HCT116 (cell line): Measurements from ENCODE around the gene FBXO17. TPM values are rescaled to one million over a fixed set of nuclear protein-coding genes. Genes with fewer than 3 reads are reported as not detected.

Experiments used
- ATAC-seq: fragments of 200-7000 bp; cut with Tn5 transposase; 2 replicates; pipeline ENCODE4 v1.9.1; 2020; ENCODE audit warnings: mild to moderate bottlenecking, moderate library complexity
- BruUV-seq: library from RNA; stranded (reverse); fragments of 400-500 nt; replicated peaks from 2 replicates; lab custom pipeline; 2021; lab: Mats Ljungman, UMichigan
- CTCF ChIA-PET: fragments of 300-600 bp; sonication (Branson Sonifier 250); formaldehyde crosslinking; loops from one replicate; lab custom pipeline; 2021; ENCODE audit warnings: antibody characterized with exemption; lab: Charles Lee
- POLR2A ChIA-PET: fragments of 300-600, 350-600 bp; sonication (Branson Sonifier 250); formaldehyde crosslinking; loops from one replicate; lab custom pipeline; 2021; ENCODE audit warnings: antibody characterized with exemption; lab: Charles Lee
- RAD21 ChIA-PET, 2 experiments: fragments of 300-600 bp; sonication (Branson Sonifier 250); formaldehyde crosslinking; loops; one replicate each; lab custom pipeline; 2023; ENCODE audit warnings: low total read pairs in 2 of 2; ENCODE audit not compliant: uncharacterized antibody in 2 of 2, unreplicated experiment in 2 of 2, low non-redundant PET in 1 of 2; lab: Charles Lee
- DNase-seq: peaks from one replicate; pipeline ENCODE4 v3.0.0-alpha.2; 2010; ENCODE audit warnings: low read depth, low spot score
- H2AFZ ChIP-seq: fragments of 200-600 bp; shearing (Covaris generic), sonication (generic); 2 replicates; pipeline ENCODE4 v1.6.1; 2017; ENCODE audit warnings: low read depth, mixed run types, mixed read lengths, antibody characterized with exemption, low read length; ENCODE audit not compliant: poor library complexity, severe bottlenecking
- H3K27ac ChIP-seq: 2 replicates; pipeline ENCODE4 v1.5.1; 2012; ENCODE audit warnings: low read depth, low read length
- H3K27me3 ChIP-seq: fragments of 200-600 bp; sonication (generic); 2 replicates; pipeline ENCODE4 v1.6.1; 2016; ENCODE audit warnings: mixed run types, low read length, mixed read lengths; ENCODE audit not compliant: insufficient read depth
- H3K36me3 ChIP-seq, 2 experiments: fragments of 200-500 bp in 1 of 2; fragments of 200-600 bp in 1 of 2; sonication (Bioruptor generic) in 1 of 2; sonication (generic) in 1 of 2; 2 replicates each; pipeline versions ENCODE4 v1.5.1 to v1.6.1; 2014 to 2016; ENCODE audit warnings: low read length in 2 of 2, inconsistent platforms in 1 of 2, mixed read lengths in 1 of 2, mixed run types in 1 of 2; ENCODE audit not compliant: insufficient read depth in 2 of 2, control insufficient read depth in 1 of 2
- H3K4me1 ChIP-seq, 2 experiments: fragments of 200-600 bp in 1 of 2; sonication (generic) in 1 of 2; 2 replicates each; pipeline versions ENCODE4 v1.5.1 to v1.6.1; 2012 to 2017; ENCODE audit warnings: low read length in 2 of 2, inconsistent platforms in 1 of 2, mild to moderate bottlenecking in 1 of 2, mixed read lengths in 1 of 2, mixed run types in 1 of 2, moderate library complexity in 1 of 2; ENCODE audit not compliant: insufficient read depth in 2 of 2, control insufficient read depth in 1 of 2
- H3K4me2 ChIP-seq: fragments of 200-600 bp; sonication (generic); 2 replicates; pipeline ENCODE4 v1.6.1; 2017; ENCODE audit warnings: mixed run types, low read length, mixed read lengths
- H3K4me3 ChIP-seq, 2 experiments: fragments of 200-600 bp in 1 of 2; sonication (generic) in 1 of 2; replicated peaks in 1 of 2; 2 replicates each; pipeline ENCODE4 v1.5.1; 2011 to 2016; ENCODE audit warnings: low read length in 2 of 2, control low read depth in 1 of 2, low read depth in 1 of 2, mild to moderate bottlenecking in 1 of 2, mixed read lengths in 1 of 2, mixed run types in 1 of 2
- H3K79me2 ChIP-seq: fragments of 200-600 bp; sonication (generic); 2 replicates; pipeline ENCODE4 v1.6.1; 2017; ENCODE audit warnings: mild to moderate bottlenecking, mixed run types, low read length, moderate library complexity, mixed read lengths; ENCODE audit not compliant: insufficient read depth
- H3K9ac ChIP-seq: fragments of 200-600 bp; sonication (generic); 2 replicates; pipeline ENCODE4 v1.6.1; 2016; ENCODE audit warnings: low read length, mixed read lengths
- H3K9me2 ChIP-seq: fragments of 200-600 bp; sonication (generic), shearing (Covaris generic); 2 replicates; pipeline ENCODE4 v1.6.1; 2017; ENCODE audit warnings: mixed run types, mild to moderate bottlenecking, moderate library complexity; ENCODE audit not compliant: insufficient read depth
- H3K9me3 ChIP-seq, 2 experiments: fragments of 200-500 bp in 1 of 2; fragments of 200-600 bp in 1 of 2; sonication (Bioruptor generic) in 1 of 2; sonication (generic) in 1 of 2; 2 replicates each; pipeline ENCODE4 v1.6.1; 2014 to 2017; ENCODE audit warnings: low read length in 2 of 2, mixed read lengths in 2 of 2, inconsistent platforms in 1 of 2, low read depth in 1 of 2, mild to moderate bottlenecking in 1 of 2, mixed run types in 1 of 2, moderate library complexity in 1 of 2; ENCODE audit not compliant: control insufficient read depth in 1 of 2, insufficient read depth in 1 of 2
- H4K20me1 ChIP-seq: fragments of 200-600 bp; sonication (generic), shearing (Covaris generic); 2 replicates; pipeline ENCODE4 v1.6.1; 2017; ENCODE audit warnings: mixed run types, mild to moderate bottlenecking, moderate library complexity; ENCODE audit not compliant: insufficient read depth
- CTCF ChIP-seq, 3 experiments: fragments of 200-600 bp in 1 of 3; sonication (generic) in 1 of 3; IDR thresholded peaks in 2 of 3; conservative IDR thresholded peaks in 1 of 3; 2 replicates each; pipeline ENCODE4 v1.5.1; 2012 to 2017; ENCODE audit warnings: low read depth in 2 of 3, low read length in 2 of 3, antibody characterized with exemption in 1 of 3, borderline replicate concordance in 1 of 3, control low read depth in 1 of 3, mild to moderate bottlenecking in 1 of 3, mixed read lengths in 1 of 3, mixed run types in 1 of 3, moderate library complexity in 1 of 3; ENCODE audit not compliant: insufficient read depth in 1 of 3
- EGR1 ChIP-seq: IDR thresholded peaks from 2 replicates; pipeline ENCODE4 v1.6.1; 2012; ENCODE audit warnings: low read depth
- EZH2phosphoT487 ChIP-seq: fragments of 200-600 bp; IDR thresholded peaks from 2 replicates; pipeline ENCODE4 v1.6.1; 2018; ENCODE audit warnings: antibody characterized with exemption, borderline replicate concordance
- FOSL1 ChIP-seq: IDR thresholded peaks from 2 replicates; pipeline ENCODE4 v1.6.1; 2012; ENCODE audit warnings: low read depth
- MAX ChIP-seq: IDR thresholded peaks from 2 replicates; pipeline ENCODE4 v1.6.1; 2012
- POLR2A ChIP-seq: IDR thresholded peaks from 2 replicates; pipeline ENCODE4 v1.7.0; 2011; ENCODE audit warnings: borderline replicate concordance; ENCODE audit not compliant: insufficient read depth, insufficient read length; ENCODE audit errors: extremely low read depth
- REST ChIP-seq: IDR thresholded peaks from 2 replicates; pipeline ENCODE4 v1.6.1; 2012; ENCODE audit warnings: low read depth
- SIN3A ChIP-seq: IDR thresholded peaks from 2 replicates; pipeline ENCODE4 v1.6.1; 2012; ENCODE audit warnings: low read depth
- SP1 ChIP-seq: IDR thresholded peaks from 2 replicates; pipeline ENCODE4 v1.6.1; 2012; ENCODE audit warnings: low read depth
- SRF ChIP-seq: IDR thresholded peaks from 2 replicates; pipeline ENCODE4 v1.6.1; 2012; ENCODE audit warnings: low read depth
- TCF7L2 ChIP-seq: IDR thresholded peaks from 2 replicates; pipeline ENCODE4 v1.7.0; 2011; ENCODE audit warnings: borderline replicate concordance, inconsistent platforms; ENCODE audit not compliant: insufficient read depth, insufficient read length; ENCODE audit errors: extremely low read depth
- ZNF274 ChIP-seq: fragments of 200-500 bp; sonication (Bioruptor generic); IDR thresholded peaks from 2 replicates; pipeline ENCODE4 v1.6.1; 2014; ENCODE audit warnings: mild to moderate bottlenecking, low read depth, low read length, inconsistent platforms
- intact Hi-C: fragments of 100-400 bp; cut with micrococcal nuclease; formaldehyde crosslinking; loops from 2 replicates; pipeline ENCODE4 v1.10.0; 2022
- total RNA-seq: library from RNA; stranded (reverse); gene quantifications from one replicate; pipeline ENCODE4 v1.2.1, GENCODE V29; 2021; ENCODE audit not compliant: unreplicated experiment

The FBXO17 gene
- total RNA-seq, 1 experiment from 2014 or later = 18.5 TPM

- Histone ChIP-seq H3K9me3 (no peaks in the 10 kb centered on the region), H3K4me1 (peaks cover 8 to 19% of the 10 kb centered on the region in 2 experiments; a peak in 3 of 4 replicates), H3K36me3 (no peaks in the 10 kb centered on the region; a peak in 1 of 4 replicates), H4K20me1 (no peaks in the 10 kb centered on the region), H3K4me3 (no peak overlapping the region), H3K79me2 (peaks cover 16% of the 10 kb centered on the region), H3K27me3 (no peaks in the 10 kb centered on the region), H3K4me2 (no peak overlapping the region), H3K27ac (no peak overlapping the region), H2AFZ (no peak overlapping the region), H3K9me2 (no peaks in the 10 kb centered on the region), H3K9ac (no peak overlapping the region)
- no TSS peak for BruUV-seq
- ATAC-seq (no peak), DNase-seq (no peak)
- RAD21 ChIA-PET = interaction anchor here (0.5 kb wide), 2 partner anchors 27 to 66 kb away, joined by 3 read pairs; no protein-coding TSS in a partner anchor
- TF ChIP-seq TCF7L2 (no peak), SP1 (no peak), SIN3A (no peak)
- intact Hi-C loops = no loop called here
- CTCF ChIA-PET = interaction anchor here (1.9 kb wide), 1 partner anchor 41 kb away, joined by 5 read pairs; the partner anchor contains the start of genes MRPS12 and SARS2
- POLR2A ChIA-PET = no interaction called here
Measured at GRCh38 chr19:38971672-38972071, 3.9 kb downstream of the FBXO17 start.

GRCh38 chr19:38970664-38971532 lies 4.6 kb downstream of the FBXO17 start:
- Histone ChIP-seq H3K9me3 (no peaks in the 10 kb centered on the region), H3K9ac (no peak overlapping the region), H3K4me3 (no peak overlapping the region), H3K4me1 (peaks cover 3 to 11% of the 10 kb centered on the region in 2 experiments; a peak in 3 of 4 replicates), H2AFZ (no peak overlapping the region), H3K27ac (no peak overlapping the region), H3K9me2 (no peaks in the 10 kb centered on the region), H4K20me1 (no peaks in the 10 kb centered on the region), H3K4me2 (no peak overlapping the region), H3K79me2 (peaks cover 16% of the 10 kb centered on the region), H3K36me3 (no peaks in the 10 kb centered on the region; a peak in 1 of 4 replicates), H3K27me3 (no peaks in the 10 kb centered on the region)
- intact Hi-C loops = no loop called here
- no TSS peak for BruUV-seq
- ChIA-PET POLR2A (no interaction called here), CTCF (interaction anchor here (1.2 to 1.9 kb wide), 2 partner anchors 9 to 40 kb away, joined by 4 to 5 read pairs; partner anchors contain the start of genes MRPS12 and SARS2), RAD21 (interaction anchor here in 1 of 2 experiments (0.5 kb wide), 1 partner anchor 66 kb away, joined by 3 read pairs; no protein-coding TSS in a partner anchor)
- DNase-seq (no peak), ATAC-seq (no peak)
- TF ChIP-seq TCF7L2 (no peak), ZNF274 (no peak), SRF (no peak), POLR2A (no peak), REST (no peak), CTCF (IDR thresholded peaks at IDR 0.05 in 2 of 3, conservative IDR thresholded peaks at IDR 0.05 in 1 of 3; ENCODE audit: borderline replicate concordance in 1 of 3, insufficient read depth in 1 of 3, low read depth in 2 of 3, low read length in 2 of 3) (no peak), EGR1 (no peak), FOSL1 (no peak), SIN3A (no peak), MAX (no peak), EZH2phosphoT487 (no peak)
